Nucleus accumbens (tissue), 56 donors: Measurements from ENCODE around the gene ZFPM1.
A peak's percentile ranks its signal among the peaks of the same experiment; 100 is the strongest.

ENCODE experiments used
- DNase-seq, 56 donors: peaks; one replicate each; lab custom pipeline; 2025; lab: John Stamatoyannopoulos, UW

The ZFPM1 gene

DNA sequence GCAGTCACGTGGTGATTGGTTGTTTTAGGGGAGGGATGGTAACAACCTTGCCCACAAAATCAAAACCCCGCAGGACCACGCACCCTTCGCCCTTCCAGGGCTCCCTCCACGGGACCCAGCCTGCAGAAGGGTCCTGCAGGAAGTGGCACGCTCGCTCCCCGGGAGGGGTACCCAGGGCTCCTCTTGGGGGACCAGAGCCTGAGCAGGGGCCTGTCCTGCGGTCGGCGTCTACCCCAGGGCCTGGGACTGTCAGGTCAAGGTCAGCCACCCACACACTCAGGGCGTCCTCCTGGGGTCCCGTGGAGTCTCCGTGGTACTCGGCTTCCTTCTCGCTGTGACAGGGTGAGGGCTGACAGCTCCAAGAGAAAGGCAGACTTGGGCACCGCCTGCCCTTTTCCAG is 36.4 kb upstream of the ZFPM1 start:
- DNase-seq = no peak

DNA sequence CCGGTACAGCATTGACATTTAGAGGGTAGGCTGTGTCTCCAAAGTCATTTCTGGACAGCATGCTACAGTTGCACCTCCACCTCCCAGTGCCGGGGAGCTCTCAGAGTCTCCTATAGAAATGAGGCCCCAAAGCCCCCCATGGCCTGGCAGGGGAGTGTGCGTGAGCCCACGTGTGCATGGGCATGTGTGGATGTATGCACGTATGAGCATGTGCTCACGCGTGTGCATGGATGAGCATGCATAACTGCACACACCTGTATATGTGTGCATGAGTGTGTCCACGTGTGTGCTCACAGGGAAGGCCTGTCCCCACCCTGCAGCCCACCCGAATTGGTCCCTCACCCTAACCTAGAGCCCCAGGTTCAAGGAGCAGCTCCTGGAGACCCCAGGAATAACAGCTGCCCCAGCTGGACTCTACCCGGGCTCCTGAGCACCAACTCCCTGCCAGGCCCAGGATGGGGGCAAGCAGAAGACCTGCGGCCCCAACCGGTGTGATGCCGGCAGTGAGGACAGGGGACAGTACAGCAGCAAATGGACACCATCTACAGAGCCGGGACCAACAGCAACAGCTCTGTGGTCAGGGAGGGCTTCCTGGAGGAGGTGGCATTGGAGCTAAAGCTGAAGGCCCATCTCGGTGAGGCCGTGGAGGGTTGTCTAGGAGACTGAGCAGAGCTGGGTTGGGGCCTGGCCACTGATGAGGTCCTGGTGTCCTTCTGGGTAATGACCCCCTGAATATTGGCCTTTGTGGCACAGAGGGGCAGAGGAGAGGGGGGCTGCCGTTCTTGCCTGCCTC is 35.2 kb upstream of the ZFPM1 start:
- DNase-seq = no peak

DNA sequence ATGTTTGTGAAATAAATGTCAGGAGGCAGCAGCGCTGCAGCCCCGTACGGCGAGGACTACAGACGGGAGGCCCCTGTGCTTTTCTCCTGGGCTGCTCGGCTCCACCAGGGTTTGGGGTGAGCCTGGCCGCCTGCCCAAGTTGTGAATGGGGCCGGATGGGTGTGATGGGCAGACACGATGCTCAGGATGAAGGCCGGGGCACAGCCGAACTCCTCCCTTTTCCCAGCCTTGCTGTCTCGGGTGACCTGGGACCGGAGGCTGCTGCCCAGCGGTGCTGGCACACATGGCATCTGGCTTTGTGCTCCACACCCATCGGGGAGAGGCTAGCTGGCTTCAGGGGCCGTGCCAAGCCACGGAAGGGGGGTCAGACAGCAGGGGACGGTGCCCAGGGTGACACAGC is 34.2 kb upstream of the ZFPM1 start:
- no peak for DNase-seq

DNA sequence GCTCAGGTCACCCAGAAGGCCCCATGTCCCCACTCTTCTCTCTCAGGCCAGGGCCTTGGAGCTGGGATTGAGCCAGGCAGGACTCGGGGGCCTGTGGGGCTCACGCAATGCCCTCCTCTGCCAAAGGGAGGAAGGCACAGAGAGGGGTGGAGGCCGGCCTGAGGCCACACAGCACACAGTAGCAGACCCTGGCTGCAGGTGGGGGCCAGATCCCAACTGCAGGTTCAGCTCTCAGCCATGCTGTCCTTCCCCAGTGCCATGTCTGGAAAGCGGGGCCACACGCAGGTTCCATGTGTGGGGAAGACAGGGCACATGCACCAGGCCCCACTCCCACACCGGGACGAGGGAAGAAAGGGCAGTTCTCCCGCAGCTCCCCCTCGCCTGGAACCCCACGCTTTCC is 33.3 kb upstream of the ZFPM1 start:
- DNase-seq = no peak

DNA sequence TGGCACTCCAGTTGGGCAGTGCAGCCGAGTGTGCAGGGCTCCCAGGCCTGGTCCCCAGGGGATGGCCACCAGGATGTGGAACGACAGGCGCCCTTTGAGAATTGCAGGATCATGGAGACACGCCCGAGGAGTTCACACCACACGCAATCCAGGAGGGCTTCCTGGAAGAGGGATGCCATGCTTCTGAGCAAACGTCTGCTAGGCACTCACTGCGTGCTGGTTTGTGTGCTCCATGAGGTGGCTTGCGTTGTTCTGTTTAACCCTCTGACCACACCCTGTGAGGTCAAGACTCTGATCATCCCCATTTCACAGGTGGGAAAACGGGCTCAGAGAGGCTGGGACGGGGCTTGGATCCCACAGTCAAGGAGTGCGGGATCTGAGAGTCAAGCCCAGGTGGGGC is 32.6 kb upstream of the ZFPM1 start:
- no peak for DNase-seq

DNA sequence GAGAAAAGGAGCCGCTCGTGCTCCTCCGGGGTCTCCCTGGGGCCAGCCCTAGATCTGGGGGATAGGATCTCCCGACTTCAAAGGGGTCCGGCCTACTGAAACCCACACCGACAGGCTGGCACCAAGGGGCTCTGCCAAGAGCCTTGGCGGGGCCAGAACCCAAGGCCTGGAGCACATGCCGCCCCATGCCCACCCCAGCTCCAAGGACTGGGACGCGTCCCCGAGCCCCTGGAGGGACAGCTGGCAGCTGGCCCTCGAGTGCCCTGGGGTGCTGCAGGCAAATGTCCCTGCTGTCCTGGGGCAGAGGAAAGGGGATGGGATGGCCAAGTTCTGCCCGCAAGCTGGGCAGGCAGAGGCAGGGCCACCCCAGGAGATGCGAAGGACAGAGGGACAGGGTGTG is 31.8 kb upstream of the ZFPM1 start:
- DNase-seq = no peak

DNA sequence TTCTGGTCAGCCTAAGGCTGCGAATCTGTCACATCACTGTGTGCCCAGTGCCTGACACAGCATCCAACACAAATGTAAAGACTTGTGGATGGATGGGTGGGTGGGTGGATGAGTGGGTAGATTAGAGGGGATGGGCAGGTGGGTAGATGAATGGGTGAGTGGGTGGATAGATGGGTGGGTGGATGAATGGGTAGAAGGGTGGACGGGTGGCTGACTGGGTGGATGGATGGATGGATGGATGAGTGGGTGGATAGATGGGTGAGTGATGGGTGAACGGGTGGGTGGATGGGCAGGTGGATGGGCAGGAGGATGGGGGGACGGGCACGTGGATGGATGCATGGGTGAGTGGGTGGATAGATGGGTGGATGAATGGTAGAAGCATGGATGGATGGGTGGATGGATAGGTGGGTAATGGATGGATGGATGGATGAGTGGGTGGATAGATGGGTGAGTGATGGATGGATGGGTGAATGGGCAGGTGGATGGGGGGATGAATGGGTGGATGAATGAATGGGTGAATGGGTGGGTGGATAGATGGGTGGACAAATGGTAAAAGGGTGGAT is 31.1 kb upstream of the ZFPM1 start:
- DNase-seq = peak in 1 of 56 donors; percentile 20

DNA sequence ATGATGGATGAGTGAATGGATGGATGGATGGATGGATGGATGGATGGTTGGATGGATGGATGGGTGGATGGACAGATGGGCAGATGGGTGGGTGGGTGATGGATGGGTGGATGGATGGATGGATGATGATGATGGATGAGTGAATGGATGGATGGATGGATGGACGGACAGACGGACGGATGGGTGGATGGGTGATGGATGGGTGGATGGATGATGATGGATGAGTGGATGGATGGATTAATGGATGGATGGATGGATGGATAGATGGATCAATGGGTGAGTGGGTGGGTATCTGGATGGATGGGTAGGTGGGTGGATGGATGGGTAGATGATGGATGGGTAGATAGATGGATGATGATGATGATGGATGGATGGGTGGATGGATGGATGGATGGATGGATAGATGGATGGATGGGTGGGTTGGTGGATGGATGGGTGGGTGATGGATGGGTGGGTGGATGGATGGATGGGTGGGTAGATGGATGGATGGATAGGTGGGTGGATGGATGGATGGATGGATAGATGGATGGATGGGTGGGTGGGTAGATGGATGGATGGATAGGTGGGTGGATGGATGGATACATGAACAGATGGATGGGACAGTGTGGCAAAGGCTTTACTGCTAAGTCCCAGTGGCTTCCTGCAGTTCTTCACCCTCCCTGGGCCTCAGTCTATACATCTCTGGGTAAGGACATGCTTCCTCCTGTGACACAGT is 30.2 kb upstream of the ZFPM1 start:
- peak in 1 of 56 donors; percentile 9 for DNase-seq

DNA sequence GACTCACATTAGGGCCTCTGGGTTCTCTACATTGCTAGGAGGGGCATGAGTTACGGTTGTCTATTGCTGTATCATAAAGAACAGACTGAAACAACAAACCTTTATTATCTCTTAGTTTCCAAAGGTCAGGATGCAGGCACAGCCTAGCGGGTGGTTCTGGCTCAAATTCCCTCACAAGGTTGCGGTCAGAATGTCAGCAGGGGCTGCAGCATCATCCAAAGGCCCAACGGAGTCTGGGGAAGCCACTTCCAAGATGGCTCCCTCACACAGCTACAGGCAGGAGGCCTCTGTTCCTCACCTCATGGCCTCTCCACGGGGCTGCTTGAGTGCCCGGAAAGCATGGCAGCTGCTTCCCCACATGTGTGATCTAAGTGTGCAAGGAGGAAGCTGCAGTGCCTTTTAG is 29.6 kb upstream of the ZFPM1 start:
- no peak for DNase-seq

DNA sequence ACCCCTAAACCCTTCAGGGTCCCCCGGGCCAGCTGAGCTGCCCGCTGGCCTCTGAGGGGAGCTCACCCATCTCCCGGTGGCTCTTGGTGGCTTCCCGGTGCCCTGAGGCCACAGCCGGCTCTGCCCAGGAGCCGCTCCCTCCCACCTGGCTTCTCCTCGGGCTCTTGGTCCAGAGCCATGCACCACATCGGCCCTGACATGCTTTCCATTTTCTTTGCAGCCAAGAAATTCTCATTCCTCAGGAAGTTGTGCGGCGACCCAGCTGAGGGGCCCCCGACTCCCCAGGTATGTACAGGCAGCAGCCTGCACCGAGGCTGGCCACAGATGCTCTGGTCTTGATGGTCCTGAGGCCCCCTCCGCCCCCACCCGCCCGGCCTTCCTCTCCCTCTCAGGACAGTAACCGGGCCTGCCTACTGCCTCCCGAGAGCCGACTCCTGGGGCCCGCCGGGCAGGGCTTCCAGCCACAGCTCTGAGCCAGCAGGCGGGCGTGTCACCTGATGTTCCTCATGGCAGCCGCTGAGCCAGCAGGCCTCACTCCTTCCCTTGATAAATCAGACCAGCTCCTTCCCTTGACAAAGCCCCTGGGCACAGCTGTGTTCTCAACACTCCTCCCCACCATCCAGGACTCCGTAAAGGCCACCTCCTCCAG is 28.4 kb upstream of the ZFPM1 start:
- peak in 10 of 56 donors; percentile 6 to 59 (median 27) for DNase-seq

DNA sequence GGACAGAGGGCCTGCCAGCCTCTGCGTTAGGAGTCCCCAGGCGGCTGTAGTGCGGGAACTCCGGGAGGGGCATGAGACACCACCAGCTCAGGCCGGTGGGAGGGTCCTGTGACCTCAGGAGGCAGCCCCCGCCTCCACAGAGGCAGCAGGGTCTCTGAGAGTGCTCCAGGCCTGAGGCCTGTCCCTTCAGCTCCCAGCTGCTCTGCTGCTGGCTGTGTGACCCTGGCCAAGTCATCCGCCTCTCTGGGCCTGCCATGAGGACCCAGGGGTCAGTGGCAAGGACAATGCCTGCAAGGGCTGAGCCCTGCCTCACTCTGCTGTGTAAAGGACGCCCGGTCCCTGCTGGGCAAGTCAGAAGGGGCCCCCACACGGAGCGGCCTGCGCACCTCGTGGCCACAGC is 27.1 kb upstream of the ZFPM1 start:
- DNase-seq = no peak

DNA sequence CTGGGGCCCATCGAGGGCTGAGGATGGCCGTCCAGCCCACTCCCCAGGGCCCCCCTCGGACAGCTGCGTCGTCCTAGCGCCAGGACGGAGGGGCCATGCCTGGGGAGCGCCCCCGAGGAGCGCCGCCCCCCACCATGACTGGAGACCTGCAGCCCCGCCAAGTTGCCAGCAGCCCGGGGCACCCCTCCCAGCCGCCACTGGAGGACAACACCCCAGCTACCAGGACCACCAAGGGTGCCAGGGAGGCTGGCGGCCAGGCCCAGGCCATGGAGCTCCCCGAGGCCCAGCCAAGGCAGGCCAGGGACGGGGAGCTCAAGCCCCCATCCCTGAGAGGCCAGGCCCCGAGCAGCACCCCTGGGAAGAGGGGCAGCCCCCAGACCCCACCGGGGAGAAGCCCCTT is 25.7 kb upstream of the ZFPM1 start:
- DNase-seq = no peak

DNA sequence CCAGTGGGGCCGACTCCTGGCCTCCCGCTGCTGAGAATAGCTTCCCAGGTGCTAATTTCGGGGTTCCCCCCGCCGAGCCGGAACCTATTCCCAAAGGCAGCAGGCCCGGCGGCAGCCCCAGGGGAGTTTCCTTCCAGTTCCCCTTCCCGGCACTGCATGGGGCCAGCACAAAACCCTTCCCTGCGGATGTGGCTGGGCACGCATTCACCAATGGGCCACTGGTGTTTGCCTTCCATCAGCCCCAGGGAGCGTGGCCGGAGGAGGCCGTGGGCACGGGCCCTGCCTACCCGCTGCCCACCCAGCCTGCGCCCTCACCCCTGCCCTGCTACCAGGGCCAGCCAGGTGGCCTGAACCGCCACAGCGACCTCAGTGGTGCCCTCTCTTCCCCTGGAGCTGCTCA is 24.9 kb upstream of the ZFPM1 start:
- DNase-seq = no peak

DNA sequence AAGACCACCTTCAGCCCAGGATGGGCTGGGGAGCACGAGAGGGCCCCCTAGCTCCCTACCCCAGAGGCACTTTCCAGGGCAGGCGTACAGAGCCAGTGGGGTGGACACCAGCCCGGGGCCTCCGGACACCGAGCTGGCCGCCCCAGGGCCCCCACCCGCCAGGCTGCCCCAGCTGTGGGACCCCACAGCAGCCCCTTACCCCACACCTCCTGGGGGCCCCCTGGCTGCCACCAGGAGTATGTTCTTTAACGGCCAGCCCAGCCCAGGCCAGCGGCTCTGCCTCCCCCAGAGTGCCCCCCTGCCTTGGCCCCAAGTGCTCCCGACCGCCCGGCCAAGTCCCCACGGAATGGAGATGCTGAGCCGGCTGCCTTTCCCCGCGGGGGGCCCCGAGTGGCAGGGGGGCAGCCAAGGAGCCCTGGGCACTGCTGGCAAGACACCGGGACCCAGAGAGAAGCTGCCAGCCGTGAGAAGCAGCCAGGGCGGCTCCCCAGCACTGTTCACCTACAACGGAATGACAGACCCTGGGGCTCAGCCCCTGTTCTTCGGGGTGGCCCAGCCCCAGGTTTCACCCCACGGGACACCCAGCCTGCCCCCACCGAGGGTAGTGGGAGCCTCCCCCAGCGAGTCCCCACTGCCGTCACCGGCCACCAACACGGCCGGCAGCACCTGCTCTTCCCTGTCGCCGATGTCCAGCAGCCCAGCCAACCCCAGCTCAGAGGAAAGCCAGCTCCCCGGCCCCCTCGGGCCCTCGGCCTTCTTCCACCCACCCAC is 24.3 kb upstream of the ZFPM1 start:
- DNase-seq = peak in 21 of 56 donors; percentile 11 to 71 (median 32)

DNA sequence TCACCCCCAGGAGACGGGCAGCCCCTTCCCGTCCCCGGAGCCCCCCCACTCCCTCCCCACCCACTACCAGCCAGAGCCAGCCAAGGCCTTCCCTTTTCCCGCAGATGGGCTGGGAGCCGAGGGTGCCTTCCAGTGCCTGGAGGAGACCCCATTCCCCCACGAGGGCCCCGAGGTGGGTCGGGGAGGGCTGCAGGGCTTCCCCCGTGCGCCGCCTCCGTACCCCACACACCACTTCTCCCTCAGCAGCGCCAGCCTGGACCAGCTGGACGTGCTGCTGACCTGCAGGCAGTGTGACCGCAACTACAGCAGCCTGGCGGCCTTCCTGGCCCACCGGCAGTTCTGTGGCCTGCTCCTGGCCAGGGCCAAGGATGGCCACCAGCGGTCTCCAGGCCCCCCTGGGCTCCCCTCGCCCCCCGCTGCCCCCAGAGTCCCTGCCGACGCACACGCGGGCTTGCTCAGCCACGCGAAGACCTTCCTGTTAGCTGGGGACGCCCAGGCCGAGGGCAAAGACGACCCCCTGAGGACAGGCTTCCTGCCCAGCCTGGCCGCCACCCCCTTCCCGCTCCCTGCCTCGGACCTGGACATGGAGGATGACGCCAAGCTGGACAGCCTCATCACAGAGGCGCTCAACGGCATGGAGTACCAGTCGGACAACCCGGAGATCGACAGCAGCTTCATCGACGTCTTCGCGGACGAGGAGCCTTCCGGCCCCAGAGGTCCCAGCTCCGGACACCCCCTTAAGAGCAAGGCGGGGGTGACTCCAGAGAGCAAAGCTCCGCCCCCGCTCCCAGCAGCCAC is 23.5 kb upstream of the ZFPM1 start:
- DNase-seq = peak in 3 of 56 donors; percentile 17 to 59 (median 19)

DNA sequence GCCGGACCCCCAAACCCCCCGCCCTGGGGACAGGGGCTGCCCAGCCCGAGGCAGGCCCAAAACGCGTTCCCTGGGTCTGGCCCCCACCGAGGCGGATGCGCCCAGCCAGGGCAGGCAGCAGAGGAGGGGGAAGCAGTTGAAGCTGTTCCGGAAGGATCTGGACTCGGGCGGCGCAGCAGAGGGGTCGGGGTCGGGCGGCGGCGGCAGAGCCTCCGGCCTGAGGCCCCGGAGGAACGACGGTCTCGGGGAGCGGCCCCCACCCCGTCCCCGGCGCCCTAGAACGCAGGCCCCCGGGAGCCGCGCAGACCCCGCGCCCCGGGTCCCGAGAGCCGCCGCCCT is 22.9 kb upstream of the ZFPM1 start:
- peak in 1 of 56 donors; percentile 22 for DNase-seq

DNA sequence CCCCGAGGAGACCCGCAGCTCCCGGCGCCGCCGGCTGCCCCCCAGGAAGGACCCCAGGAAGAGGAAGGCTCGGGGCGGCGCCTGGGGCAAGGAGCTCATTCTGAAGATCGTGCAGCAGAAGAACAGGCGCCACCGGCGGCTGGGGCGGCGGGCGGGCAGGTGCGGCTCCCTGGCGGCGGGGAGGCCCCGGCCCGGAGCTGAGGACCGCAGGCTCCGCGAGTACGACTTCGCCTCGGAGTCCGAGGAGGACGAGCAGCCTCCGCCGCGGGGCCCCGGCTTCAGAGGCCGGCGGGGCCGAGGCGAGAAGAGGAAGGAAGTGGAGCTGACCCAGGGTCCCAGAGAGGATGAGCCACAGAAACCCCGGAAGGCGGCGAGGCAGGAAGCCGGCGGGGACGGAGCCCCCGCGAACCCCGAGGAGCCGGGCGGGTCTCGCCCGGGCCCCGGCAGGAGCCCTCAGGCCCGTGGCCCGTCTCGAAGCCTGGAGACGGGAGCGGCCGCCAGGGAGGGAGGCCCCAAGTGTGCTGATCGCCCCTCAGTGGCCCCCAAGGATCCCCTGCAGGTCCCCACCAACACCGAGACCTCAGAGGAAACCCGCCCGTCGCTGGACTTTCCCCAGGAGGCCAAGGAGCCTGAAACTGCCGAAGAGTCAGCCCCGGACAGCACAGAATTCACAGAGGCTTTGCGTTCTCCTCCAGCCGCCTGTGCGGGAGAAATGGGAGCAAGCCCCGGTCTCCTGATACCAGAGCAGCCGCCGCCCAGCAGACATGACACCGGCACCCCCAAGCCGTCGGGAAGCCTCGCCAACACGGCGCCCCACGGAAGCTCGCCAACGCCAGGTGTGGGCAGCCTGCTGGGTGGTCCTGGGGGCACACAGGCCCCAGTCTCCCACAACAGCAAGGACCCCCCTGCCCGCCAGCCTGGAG is 22.3 kb upstream of the ZFPM1 start:
- DNase-seq = peak in 8 of 56 donors; percentile 13 to 41 (median 25)

DNA sequence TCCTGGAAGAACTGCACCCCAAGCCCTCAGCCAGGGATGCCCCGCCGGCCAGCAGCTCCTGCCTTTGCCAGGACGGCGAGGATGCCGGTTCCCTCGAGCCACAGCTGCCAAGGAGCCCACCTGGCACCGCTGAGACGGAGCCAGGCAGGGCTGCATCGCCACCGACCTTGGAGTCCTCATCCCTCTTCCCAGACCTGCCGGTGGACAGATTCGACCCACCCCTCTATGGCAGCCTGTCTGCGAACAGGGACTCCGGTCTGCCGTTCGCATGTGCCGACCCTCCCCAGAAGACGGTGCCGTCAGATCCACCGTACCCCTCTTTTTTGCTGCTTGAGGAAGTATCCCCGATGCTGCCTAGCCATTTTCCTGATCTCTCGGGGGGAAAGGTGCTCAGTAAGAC is 21.4 kb upstream of the ZFPM1 start:
- DNase-seq = no peak

DNA sequence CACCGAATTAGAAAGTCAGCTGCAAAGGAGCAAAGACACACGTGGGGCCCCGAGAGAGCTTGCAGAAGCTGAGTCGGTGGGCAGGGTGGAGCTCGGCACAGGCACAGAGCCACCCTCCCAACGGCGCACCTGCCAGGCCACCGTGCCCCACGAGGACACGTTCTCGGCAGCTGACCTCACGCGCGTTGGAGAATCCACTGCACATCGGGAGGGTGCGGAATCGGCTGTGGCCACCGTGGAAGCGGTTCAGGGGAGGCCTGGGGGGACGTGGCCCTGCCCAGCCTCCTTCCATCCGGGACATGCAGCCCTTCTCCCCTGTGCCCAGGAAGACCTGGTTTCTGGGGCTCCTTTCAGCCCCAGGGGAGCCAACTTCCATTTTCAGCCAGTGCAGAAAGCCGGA is 20.9 kb upstream of the ZFPM1 start:
- no peak for DNase-seq
